ENCODE data around the gene MYO9A. TPM values are rescaled to one million over a fixed set of nuclear protein-coding genes. Genes with fewer than 3 reads are reported as not detected.

Gene MYO9A
- polyA plus RNA-seq, 10 donors, result 23.1 to 41.7 (median 28.6) TPM

- DNase-seq, result no peak
These were observed 309.5 kb downstream of the MYO9A start for GRCh38 chr15:71808311-71809020.

- peak in 1 of 3 donors; percentile 34 for DNase-seq
These were observed 310.3 kb downstream of the MYO9A start for GRCh38 chr15:71807691-71808091.

GRCh38 chr15:71807125-71807629, 310.8 kb downstream of the MYO9A start:
- DNase-seq, result no peak

- no peak for DNase-seq
These were observed 311.5 kb downstream of the MYO9A start for GRCh38 chr15:71806452-71806931.

GRCh38 chr15:71804695-71805470, 313.1 kb downstream of the MYO9A start:
- peak in 1 of 3 donors; percentile 48 for DNase-seq

- peak in 1 of 3 donors; percentile 31 for DNase-seq
These were observed 313.7 kb downstream of the MYO9A start for GRCh38 chr15:71804226-71804625.

GRCh38 chr15:71802770-71803169, 315.2 kb downstream of the MYO9A start:
- DNase-seq, result no peak

GRCh38 chr15:71801935-71802655, 315.9 kb downstream of the MYO9A start:
- no peak for DNase-seq

- peak; percentile 69 to 87 (median 80) for DNase-seq
These were observed 316.9 kb downstream of the MYO9A start for GRCh38 chr15:71800835-71801745.

- no peak for DNase-seq
These were observed 317.8 kb downstream of the MYO9A start for GRCh38 chr15:71800190-71800589.

- DNase-seq, result no peak
These were observed 319.3 kb downstream of the MYO9A start for GRCh38 chr15:71798641-71799040.

- no peak for DNase-seq
These were observed 325.4 kb downstream of the MYO9A start for GRCh38 chr15:71792521-71792920.

- DNase-seq, result no peak
These were observed 326.0 kb downstream of the MYO9A start for GRCh38 chr15:71791975-71792374.

GRCh38 chr15:71790081-71790480, 327.9 kb downstream of the MYO9A start:
- no peak for DNase-seq

- no peak for DNase-seq
These were observed 328.3 kb downstream of the MYO9A start for GRCh38 chr15:71789616-71790015.

- no peak for DNase-seq
These were observed 329.0 kb downstream of the MYO9A start for GRCh38 chr15:71788646-71789579.

GRCh38 chr15:71786673-71787072, 331.3 kb downstream of the MYO9A start:
- no peak for DNase-seq

GRCh38 chr15:71785996-71786395, 332.0 kb downstream of the MYO9A start:
- DNase-seq, result no peak

GRCh38 chr15:71784719-71785118, 333.2 kb downstream of the MYO9A start:
- no peak for DNase-seq
